Cardiac muscle cell (in vitro differentiated cells and primary cell): ENCODE measurements around the gene FILIP1. TPM values are rescaled to one million over a fixed set of nuclear protein-coding genes. Genes with fewer than 3 reads are reported as not detected.

Experiments used
- DNase-seq, 2 donors: peaks; one replicate each; pipeline versions ENCODE4 v3.0.0 to v3.0.0-alpha.2; 2010 to 2017; ENCODE audit warnings: low read depth in 1 of 2, low spot score in 1 of 2
- H3K27ac ChIP-seq: fragments of 200-600 bp; sonication (generic); 2 replicates; pipeline ENCODE4 v1.5.1; 2016
- H3K27me3 ChIP-seq: fragments of 200-600 bp; sonication (generic); 2 replicates; pipeline ENCODE4 v1.6.0; 2016; ENCODE audit warnings: control low read depth
- H3K36me3 ChIP-seq: fragments of 200-600 bp; sonication (generic); 2 replicates; pipeline ENCODE4 v1.5.1; 2016; ENCODE audit warnings: control low read depth
- H3K4me1 ChIP-seq: fragments of 200-600 bp; sonication (generic); 2 replicates; pipeline ENCODE4 v1.8.1; 2017; ENCODE audit warnings: low read depth, mild to moderate bottlenecking, mixed run types
- H3K4me3 ChIP-seq: fragments of 200-600 bp; sonication (generic); 2 replicates; pipeline ENCODE4 v1.5.1; 2016; ENCODE audit warnings: mild to moderate bottlenecking
- H3K9me3 ChIP-seq: fragments of 200-600 bp; sonication (generic); 2 replicates; pipeline ENCODE4 v1.5.1; 2017; ENCODE audit warnings: low read depth, mild to moderate bottlenecking, control low read depth
- polyA plus RNA-seq: library from polyadenylated mRNA; unstranded; fragments of >200 nt; fragmentation: Nextera tagmentation; extraction: Ambion mirVana; gene quantifications from 2 replicates; pipeline ENCODE4 v1.2.1, GENCODE V29; 2016
- total RNA-seq: library from RNA; depleted of rRNA; stranded (reverse); fragments of >200 nt; gene quantifications from 2 replicates; pipeline ENCODE4 v1.2.3, GENCODE V29; 2016
- TF ChIP-seq, protein P1 (sequence below): IDR thresholded peaks from 2 replicates; pipeline ENCODE4 v1.5.1; 2012; ENCODE audit warnings: low read depth, mild to moderate bottlenecking, low read length

The FILIP1 gene
- total and polyA plus RNA-seq, 2 experiments from 2014 or later = 64.8 to 107 TPM

DNA sequence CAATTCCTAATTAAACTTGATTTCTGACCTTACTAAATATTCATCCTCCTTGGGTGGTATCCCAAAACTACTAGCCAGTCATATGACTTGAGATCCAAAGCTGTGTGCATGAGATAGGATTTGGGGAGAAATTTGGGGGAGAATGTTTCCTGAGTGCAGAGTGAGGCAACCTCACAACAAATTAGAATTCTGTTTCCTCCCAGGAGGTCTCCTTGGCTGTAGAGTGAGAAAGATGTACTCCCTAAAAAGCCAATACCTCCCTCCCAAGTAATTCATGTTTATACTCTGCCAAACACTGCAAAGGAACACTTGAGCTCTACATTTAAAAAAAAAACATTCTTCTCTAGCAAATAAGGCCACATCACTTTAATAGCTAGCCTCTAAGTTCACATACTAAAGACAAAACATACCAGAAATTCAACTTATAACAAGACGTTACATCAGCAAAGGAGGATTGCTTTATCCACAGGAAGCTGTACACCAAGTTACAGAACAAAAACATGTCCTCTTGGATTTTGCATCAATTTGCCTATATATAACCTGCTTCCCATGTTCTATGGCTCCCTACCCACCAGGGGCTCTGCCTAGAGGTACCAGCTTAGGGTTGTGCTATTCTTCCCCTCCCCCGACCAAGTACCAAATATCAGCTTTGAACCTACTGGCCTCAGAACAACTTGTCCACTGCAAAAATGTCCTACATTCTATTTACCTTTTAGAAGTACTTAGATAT is 193.6 kb downstream of the FILIP1 start:
- Histone ChIP-seq H3K27me3 (no peaks in the 10 kb centered on the region), H3K4me3 (no peak overlapping the region), H3K36me3 (peaks cover 4% of the 10 kb centered on the region), H3K9me3 (no peaks in the 10 kb centered on the region), H3K27ac (no peak overlapping the region), H3K4me1 (no peaks in the 10 kb centered on the region)
- TF ChIP-seq, protein P1, sequence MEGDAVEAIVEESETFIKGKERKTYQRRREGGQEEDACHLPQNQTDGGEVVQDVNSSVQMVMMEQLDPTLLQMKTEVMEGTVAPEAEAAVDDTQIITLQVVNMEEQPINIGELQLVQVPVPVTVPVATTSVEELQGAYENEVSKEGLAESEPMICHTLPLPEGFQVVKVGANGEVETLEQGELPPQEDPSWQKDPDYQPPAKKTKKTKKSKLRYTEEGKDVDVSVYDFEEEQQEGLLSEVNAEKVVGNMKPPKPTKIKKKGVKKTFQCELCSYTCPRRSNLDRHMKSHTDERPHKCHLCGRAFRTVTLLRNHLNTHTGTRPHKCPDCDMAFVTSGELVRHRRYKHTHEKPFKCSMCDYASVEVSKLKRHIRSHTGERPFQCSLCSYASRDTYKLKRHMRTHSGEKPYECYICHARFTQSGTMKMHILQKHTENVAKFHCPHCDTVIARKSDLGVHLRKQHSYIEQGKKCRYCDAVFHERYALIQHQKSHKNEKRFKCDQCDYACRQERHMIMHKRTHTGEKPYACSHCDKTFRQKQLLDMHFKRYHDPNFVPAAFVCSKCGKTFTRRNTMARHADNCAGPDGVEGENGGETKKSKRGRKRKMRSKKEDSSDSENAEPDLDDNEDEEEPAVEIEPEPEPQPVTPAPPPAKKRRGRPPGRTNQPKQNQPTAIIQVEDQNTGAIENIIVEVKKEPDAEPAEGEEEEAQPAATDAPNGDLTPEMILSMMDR = no peak
- DNase-seq = peak in 1 of 2 donors; percentile 24

DNA sequence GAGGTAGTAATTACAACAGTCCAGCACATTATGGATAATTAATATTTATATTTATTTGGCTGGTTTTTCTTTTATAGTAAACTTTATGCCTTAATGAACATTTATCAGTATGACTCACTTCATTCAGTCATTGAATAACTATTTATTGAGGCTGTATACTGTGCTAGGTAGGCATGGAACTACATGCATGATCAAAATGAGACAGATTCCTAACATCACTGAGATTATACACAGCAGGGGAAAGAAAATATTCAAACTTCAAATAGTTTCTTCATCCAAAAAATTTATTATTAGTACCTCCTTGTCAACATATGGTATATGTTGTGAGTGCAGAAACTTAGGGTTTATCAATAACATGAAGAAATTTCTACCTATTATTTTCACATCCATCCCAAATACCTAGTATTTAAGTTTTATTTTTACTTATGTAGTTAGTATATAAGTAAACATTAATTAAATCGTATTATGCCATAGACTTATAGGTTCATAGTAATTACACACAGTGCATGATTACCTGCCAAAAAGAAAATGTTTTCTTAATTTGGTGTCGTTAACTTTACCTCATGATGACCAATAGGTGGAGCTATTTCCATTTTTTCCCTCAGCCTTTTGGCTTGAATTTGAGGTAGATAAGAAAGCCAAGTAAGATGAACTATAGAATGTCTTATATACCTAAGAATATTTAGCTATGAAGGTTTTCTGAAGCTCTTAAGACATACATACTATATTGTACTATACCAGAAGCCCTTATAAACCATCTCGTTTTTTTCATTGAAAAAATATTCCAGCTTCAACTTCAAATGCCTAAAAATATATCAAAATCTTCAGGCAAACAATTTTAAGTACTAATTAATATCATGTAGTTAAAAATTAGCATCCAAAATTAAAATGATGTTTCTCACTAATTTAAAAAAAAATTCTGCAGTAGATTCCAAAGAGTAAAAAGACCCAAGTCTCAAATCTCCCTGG is 196.5 kb downstream of the FILIP1 start:
- peak; percentile 62 to 80 for DNase-seq
- H3K27me3 ChIP-seq = no peaks in the 10 kb centered on the region
- H3K36me3 ChIP-seq = peaks cover 10% of the 10 kb centered on the region
- no peaks in the 10 kb centered on the region for H3K9me3 ChIP-seq
- no peaks in the 10 kb centered on the region for H3K4me1 ChIP-seq
- no peak overlapping the region for H3K4me3 ChIP-seq
- H3K27ac ChIP-seq = no peak overlapping the region
- TF ChIP-seq, protein P1 = peak; percentile 66

DNA sequence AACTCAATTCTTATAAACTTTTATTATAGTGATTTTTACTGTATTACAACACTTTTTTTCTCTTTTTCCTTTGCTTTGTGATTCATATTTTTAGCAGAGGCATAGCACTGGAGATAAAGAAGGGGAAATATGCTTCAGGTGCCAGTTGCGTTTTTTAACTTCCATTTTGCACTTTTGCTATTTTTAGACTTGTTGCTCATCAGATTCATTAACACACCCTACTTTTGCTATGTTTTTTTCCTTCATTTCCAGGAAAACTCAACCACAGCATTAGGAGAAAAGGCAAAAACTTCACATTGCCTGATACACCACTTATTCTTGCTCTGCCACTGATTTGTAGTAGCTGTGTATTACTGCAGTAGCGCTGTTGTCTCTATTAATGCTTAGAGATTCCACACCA is 201.0 kb downstream of the FILIP1 start:
- no peaks in the 10 kb centered on the region for H3K4me1 ChIP-seq
- H3K27ac ChIP-seq = no peak overlapping the region
- TF ChIP-seq, protein P1 = no peak
- no peak overlapping the region for H3K4me3 ChIP-seq
- peaks cover 10% of the 10 kb centered on the region for H3K36me3 ChIP-seq
- no peaks in the 10 kb centered on the region for H3K27me3 ChIP-seq
- H3K9me3 ChIP-seq = no peaks in the 10 kb centered on the region
- DNase-seq = no peak

DNA sequence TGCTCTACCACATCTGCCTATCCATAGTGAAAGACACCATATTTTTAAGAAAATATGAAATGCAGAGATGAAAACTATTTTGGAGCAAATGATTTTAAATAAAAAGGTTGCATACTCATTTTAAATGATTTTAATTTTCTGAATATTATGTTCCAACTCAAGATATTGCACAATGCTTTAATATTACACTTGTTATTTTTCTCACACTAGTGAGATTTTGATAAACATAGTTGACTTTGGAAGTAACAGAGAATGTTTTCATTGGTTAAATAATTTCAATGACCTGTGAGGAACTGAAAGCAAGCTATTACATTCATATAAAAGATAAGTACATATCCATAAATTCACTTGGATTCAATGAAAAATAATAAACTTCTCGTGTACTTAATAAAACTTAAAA is 201.9 kb downstream of the FILIP1 start:
- Histone ChIP-seq H3K27me3 (no peaks in the 10 kb centered on the region), H3K27ac (peak overlapping the region; percentile 5), H3K36me3 (peaks cover 10% of the 10 kb centered on the region), H3K4me1 (no peaks in the 10 kb centered on the region), H3K9me3 (no peaks in the 10 kb centered on the region), H3K4me3 (no peak overlapping the region)
- DNase-seq = no peak
- TF ChIP-seq, protein P1 = no peak

DNA sequence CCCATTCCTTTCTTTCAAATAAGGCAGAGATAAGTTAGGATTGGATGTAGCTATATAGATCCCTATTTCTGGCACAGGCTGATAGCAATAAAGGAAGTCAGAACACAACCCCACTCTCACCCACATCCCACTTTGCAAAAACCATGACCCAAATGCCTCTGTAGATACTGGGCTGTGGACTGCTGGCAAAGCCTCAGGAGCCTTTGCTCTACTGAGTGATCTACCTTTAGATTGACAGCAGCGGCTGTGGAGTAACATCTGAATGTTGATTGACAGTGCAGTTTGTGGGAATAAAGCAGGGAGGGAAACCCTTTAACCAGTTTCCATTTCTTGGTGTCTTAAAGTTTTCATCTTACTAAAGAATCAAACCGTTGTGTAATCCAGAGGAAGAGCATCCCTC is 202.3 kb downstream of the FILIP1 start:
- TF ChIP-seq, protein P1 = no peak
- no peaks in the 10 kb centered on the region for H3K4me1 ChIP-seq
- no peaks in the 10 kb centered on the region for H3K27me3 ChIP-seq
- no peak for DNase-seq
- H3K9me3 ChIP-seq = no peaks in the 10 kb centered on the region
- peak overlapping the region; percentile 5 for H3K27ac ChIP-seq
- H3K4me3 ChIP-seq = no peak overlapping the region
- peaks cover 10% of the 10 kb centered on the region for H3K36me3 ChIP-seq
